Esophagus squamous epithelium (tissue), 5 donors: ENCODE results near the gene GEMIN8. TPM values are rescaled to one million over a fixed set of nuclear protein-coding genes. Genes with fewer than 3 reads are reported as not detected.

Source experiments
- DNase-seq: peaks from one replicate; lab custom pipeline; 2025; lab: John Stamatoyannopoulos, UW
- H3K27ac ChIP-seq, 4 donors: fragments of 200-600 bp; sonication (generic); one replicate each; pipeline ENCODE4 v1.5.1; 2016 to 2019; ENCODE audit warnings: mild to moderate bottlenecking in 1 of 4
- H3K27me3 ChIP-seq, 4 donors: fragments of 200-600 bp; sonication (generic); 1 replicate in 3 of 4; 2 replicates in 1 of 4; pipeline versions ENCODE4 v1.5.1 to v1.6.0; 2017 to 2021; ENCODE audit warnings: antibody characterized with exemption in 1 of 4
- H3K36me3 ChIP-seq, 3 donors: fragments of 200-600 bp; sonication (generic); one replicate each; pipeline ENCODE4 v1.5.1; 2016 to 2019
- H3K4me1 ChIP-seq, 3 donors: fragments of 200-600 bp; sonication (generic); one replicate each; pipeline ENCODE4 v1.5.1; 2017 to 2019
- H3K4me3 ChIP-seq, 4 donors: fragments of 200-600 bp; sonication (generic); 1 replicate in 3 of 4; 2 replicates in 1 of 4; pipeline ENCODE4 v1.5.1; 2016 to 2019; ENCODE audit warnings: mild to moderate bottlenecking in 2 of 4, moderate library complexity in 1 of 4
- H3K9me3 ChIP-seq, 3 donors: fragments of 200-600 bp; sonication (generic); one replicate each; pipeline ENCODE4 v1.5.1; 2016 to 2019
- CTCF ChIP-seq, 6 experiments: fragments of 450-650 bp in 4 of 6; fragments of 200-600 bp in 2 of 6; sonication (generic) in 2 of 6; IDR thresholded peaks; one replicate each; pipeline ENCODE4 v1.5.1; 2016 to 2019; ENCODE audit warnings: antibody characterized with exemption in 6 of 6, mild to moderate bottlenecking in 4 of 6, moderate library complexity in 4 of 6
- POLR2A ChIP-seq, 4 donors: fragments of 450-650 bp; IDR thresholded peaks; one replicate each; pipeline ENCODE4 v1.6.1; 2017; ENCODE audit warnings: antibody characterized with exemption in 4 of 4, mild to moderate bottlenecking in 4 of 4, moderate library complexity in 3 of 4
- WGBS, 2 donors: methylation state at CpG; one replicate each; pipeline ENCODE4 v1.1.5; 2018; 5-methylcytosine and 5-hydroxymethylcytosine counted together
- intact Hi-C: fragments of 100-400 bp; cut with DNase I; formaldehyde crosslinking; loops from one replicate; pipeline ENCODE4 v1.15.0; 2022
- total RNA-seq, 4 donors: library from RNA; depleted of rRNA; stranded (reverse); fragments of >200 nt; gene quantifications; one replicate each; pipeline ENCODE4 v1.1.0, GENCODE V29; 2016
- donor health status: DM: yes; HTN: yes; CAD: no.

Gene GEMIN8
- total RNA-seq, 4 donors from 2014 or later, result 12.2 to 20.8 (median 15.7) TPM

- TF ChIP-seq POLR2A (IDR thresholded peaks at IDR 0.05) (no peak), CTCF (IDR thresholded peaks at IDR 0.05) (no peak)
- 70% methylated on average over 6 of the region's 6 CpGs; no CpG with 5 or more reads in 1 of the 2 donors for WGBS, 2 donors
Measured at GRCh38 chrX:13965531-13965930, 64.2 kb downstream of the GEMIN8 start.

DNA sequence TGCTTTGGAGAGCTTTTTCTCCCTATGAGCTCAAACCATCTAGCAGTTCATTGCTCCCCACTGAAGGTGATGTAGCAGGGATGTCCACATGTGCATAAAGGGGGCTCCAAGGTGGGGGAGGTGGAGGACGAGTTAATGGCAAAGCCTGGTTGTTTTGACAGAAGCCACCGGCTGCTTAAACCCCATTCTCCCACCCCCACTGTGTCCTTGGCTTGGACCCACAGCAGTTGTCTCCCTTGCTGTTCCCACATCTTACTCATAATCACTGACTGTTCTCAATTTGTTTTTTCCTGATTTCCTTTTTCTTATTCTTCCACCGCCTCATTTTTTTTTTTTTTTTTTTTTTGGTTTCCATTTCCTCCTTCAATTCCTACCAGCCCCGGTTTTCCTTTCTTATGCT lies 72.7 kb downstream of the GEMIN8 start:
- no peaks in the 10 kb centered on the region for H3K4me1 ChIP-seq
- 76 to 92% methylated on average over 4 of the region's 4 CpGs for WGBS, 2 donors
- no peak overlapping the region for H3K27ac ChIP-seq
- H3K9me3 ChIP-seq, result no peaks in the 10 kb centered on the region
- no peak for DNase-seq
- no peaks in the 10 kb centered on the region for H3K27me3 ChIP-seq
- no peak for TF ChIP-seq POLR2A (IDR thresholded peaks at IDR 0.05)
- intact Hi-C loops, result no loop called here
- no peak overlapping the region for H3K4me3 ChIP-seq
- H3K36me3 ChIP-seq, result no peaks in the 10 kb centered on the region

More at GRCh38 chrX:13965531-13965930, 64.2 kb downstream of the GEMIN8 start:
- Histone ChIP-seq H3K27me3 (no peaks in the 10 kb centered on the region), H3K4me3 (no peak overlapping the region), H3K9me3 (no peaks in the 10 kb centered on the region), H3K36me3 (no peaks in the 10 kb centered on the region), H3K27ac (no peak overlapping the region), H3K4me1 (no peaks in the 10 kb centered on the region)
- DNase-seq, result no peak
- intact Hi-C loops, result no loop called here

Other genes starting within 250 kb of the GEMIN8 start
- 1 to 10 TPM; 2.4 to 7.4 (median 5.3) TPM for gene GPM6B, start 212.8 kb downstream of the GEMIN8 start, total RNA-seq